Brain pericyte (primary cell): ENCODE measurements around the gene CDC42SE2.
"Not testable (repeated sequence)": the region's sequence is repeated elsewhere in the genome, so short reads cannot be mapped to it uniquely, and the experiment has no call there.

Experiments used
- DNase-seq: peaks from one replicate; pipeline ENCODE4 v3.0.0-alpha.2; 2012; ENCODE audit warnings: low read depth, low spot score

CDC42SE2 gene

DNA sequence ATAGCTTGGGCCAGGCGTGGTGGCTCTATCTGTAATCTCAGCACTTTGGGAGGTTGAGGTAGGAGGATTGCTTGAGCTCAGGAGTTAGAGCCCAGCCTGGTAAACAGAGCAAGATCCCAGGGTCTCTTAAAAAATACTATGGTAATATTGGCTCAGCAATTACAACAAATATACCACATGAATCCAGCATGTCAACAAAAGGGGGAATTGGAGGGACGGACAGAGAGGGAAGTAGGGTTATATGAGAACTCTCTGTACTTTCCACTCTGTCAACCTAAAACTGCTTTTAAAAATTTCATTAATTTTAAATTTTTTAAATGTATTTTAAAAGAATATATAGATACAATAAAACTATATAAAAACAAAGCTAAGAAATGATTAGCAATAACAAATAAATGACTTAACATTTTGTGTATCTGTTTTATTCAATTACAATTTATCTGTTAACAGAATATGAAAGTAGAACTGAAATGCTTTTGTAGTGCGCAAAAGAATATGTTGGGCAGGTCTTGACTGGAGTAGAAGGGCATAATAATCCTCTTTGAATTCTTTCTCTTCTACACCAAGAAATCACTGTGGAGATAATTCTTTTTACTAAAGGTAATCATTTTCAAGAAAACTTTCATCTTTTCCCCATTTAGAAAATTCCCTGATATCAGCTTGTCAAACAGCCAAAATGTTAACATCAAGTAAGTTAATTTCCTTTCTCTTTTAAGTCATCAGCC, 12.9 kb upstream of the CDC42SE2 start:
- DNase-seq: no peak

DNA sequence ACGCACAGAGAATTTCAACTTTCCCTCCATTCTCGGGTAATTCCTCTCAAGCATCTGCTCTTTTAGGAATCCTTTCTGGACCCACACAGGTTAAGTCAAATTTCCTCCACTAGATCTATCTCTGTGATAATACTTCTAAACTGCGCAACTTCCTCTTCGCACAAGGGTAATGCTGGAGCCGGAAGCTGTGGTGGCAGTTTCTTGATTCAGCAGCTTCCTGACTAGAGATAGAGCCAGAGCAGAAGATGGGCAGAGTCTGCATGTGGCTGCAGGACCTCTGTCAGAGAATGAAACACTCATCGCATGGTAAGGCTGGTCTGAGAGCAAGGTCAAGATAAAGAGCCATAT, 11.1 kb upstream of the CDC42SE2 start:
- no peak for DNase-seq

DNA sequence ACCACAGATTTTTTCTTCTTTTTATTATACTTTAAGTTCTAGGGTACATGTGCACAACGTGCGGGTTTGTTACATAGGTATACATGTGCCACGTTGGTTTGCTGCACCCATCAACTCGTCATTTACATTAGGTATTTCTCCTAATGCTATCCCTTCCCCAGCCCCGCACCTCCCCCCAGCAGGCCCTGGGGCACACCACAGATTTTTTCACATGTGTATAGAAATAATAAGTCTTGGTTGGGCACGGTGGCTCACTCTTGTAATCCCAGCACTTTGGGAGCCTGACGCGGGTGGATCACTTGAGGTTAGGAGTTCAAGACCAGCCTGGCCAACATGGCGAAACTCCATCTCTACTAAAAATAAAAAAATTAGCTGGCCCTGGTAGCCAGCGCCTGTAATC, 9.8 kb upstream of the CDC42SE2 start:
- DNase-seq: not testable (repeated sequence)

DNA sequence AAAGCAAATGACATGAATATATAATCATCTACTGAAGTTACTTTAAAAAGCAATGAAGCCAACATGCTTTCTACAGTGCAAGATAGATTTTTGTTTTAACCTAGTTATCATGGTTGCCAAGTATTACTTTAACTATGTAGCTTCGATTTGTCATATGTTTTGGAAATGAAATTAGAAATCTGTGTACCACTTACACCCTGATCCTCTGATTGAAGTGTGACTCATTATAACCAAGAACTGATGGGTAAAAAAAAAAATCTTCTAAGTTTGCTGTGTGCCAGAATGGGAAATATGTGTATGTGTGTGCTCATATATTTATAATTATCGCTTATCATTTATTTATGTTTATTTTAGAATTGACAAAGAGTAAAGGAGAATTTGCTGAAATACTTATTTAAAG, 9.1 kb upstream of the CDC42SE2 start:
- no peak for DNase-seq

DNA sequence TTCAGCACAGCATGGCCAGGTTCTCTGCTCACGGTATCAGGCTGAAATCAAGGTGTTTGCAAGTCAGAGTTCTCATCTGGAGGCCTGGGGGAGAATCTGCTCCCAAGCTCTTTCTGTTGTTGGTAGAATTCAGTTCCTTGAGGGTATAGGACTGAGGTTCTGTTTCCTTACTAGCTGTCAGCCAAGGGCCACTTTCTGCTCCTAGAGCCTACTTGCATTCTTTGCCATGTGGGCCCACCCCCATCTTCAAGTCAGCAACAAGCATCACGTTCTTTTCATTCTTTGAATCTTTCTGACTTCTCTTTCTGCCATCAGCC, 7.4 kb upstream of the CDC42SE2 start:
- DNase-seq: no peak

DNA sequence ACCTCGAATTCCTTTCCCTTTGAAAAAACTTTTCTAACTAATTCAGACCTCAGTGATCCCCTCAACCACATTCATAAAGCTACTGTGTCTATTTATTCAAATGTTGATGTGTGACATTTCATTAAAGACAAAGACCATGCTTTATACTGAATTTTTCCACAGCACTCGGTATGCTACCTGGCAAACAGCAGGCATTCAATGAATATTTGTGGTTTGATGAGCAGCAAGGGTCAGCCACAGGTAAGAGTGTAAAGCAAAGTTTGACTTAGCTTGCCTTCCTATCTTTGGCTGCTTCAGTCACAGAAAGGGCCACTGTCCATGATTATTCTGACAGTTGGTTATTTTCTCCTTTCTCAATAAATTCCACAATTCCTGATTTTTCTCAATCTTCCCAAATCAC, 5.1 kb upstream of the CDC42SE2 start:
- DNase-seq: no peak

DNA sequence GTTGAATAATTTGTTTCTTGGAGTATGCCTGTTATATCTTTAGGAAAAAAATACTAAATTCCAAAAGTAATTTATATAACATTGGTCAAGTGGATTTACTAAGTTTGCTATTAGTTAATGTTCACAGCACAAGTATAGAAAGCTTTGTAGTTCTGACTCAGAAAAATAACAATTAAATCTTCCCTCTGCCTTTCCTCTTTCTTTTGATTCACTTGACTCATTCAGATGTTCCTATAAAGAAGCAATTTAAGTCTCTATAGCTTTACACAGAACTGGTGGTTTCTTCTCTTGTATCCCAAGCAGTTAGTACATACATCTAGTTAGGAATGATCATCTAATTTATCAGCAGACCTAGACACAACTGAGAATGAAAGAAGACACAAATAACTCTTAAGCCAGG, 4.5 kb upstream of the CDC42SE2 start:
- DNase-seq: no peak

DNA sequence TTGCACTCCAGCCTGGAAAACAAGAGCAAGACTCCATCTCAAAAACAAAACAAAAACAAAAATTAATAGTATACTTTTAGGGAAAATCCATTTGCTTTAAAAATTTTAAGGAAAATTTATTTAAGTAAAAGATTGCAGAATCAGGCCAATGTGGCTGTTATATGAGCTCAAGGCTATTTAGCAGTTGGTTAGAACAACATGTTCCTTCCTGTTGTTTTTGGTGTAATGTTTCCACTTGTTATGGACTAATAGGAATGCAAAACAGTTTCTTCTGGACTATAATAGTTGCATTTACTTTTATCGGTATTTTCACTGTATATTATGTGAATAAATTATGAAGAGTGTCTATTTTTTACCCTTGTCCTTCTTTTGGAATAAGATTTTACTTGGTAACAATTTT, 3.0 kb upstream of the CDC42SE2 start:
- no peak for DNase-seq

DNA sequence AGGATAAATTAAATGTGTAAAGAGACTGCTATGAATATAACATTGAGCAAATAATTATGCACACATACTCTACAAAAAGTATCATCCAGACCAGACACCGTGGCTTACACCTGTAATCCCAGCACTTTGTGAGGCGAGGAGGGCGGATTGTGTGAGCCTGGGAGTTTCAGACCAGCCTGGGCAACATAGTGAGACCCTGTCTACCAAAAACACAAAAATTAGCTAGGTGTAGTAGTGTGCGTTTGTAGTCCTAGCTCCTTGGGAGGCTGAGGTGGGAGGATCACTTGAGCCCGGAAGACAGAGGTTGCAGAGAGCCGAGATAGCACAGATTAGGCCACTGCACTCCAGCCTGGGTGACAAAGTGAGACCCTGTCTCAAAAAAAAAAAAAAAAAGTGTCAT, 2.4 kb upstream of the CDC42SE2 start:
- no peak for DNase-seq

DNA sequence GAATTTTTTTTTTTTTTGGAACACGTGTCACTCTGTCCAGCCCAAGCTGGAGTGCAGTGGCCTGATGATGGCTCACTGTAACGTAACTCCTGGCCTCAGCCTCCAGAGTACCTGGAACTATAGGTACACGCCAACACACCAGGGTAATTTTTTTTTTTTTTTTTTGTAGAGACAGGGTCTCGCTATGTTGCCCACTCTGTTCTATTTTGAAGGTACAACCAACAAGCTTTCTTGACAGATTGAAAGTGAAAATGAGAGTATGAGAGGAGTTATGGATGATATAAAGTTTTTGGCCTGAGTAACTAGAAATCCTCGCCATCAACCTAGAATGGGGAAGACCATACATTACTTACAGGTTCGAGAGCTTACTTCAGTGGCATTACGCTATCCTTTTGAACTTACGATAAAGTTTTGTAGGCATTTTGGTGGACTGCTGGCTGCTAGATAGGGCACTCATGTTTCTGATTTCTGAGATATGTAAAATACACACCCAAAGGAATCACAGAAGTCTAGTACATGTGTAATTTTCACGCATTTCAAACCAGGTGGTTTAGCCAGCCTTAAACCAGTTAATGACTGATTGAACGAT, 806 bp upstream of the CDC42SE2 start:
- no peak for DNase-seq

DNA sequence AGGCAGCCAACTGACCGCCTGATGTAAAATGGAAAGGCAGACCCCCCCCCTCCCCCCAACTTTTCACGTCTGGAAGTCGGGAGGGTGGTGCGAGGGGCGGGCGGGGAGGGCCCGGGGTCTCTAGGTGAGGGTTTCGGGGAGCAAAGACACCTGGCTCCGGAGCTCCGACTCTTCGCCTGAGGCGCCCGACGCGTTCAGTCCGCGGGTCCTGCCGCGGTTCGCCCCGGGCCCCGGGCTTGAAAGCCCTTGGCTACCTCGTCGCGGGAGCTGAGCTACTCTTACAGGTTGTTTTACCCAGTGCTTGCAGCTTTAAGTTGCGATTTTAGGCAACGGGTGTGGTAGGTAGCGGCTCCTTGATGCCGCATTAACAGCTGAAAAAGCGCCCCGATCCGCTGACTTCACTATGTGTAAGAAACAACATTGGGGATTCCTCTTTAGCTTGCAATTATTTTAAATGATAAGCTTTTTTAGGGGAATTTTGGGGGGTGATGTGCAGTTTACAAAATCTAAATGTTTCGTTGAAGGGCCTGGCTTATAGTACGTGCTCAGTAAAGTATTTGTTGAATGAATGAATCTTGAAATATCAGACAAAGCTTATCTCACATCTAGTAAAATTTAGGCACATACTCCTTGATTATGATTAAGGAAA, 722 bp downstream of the CDC42SE2 start:
- DNase-seq: no peak

DNA sequence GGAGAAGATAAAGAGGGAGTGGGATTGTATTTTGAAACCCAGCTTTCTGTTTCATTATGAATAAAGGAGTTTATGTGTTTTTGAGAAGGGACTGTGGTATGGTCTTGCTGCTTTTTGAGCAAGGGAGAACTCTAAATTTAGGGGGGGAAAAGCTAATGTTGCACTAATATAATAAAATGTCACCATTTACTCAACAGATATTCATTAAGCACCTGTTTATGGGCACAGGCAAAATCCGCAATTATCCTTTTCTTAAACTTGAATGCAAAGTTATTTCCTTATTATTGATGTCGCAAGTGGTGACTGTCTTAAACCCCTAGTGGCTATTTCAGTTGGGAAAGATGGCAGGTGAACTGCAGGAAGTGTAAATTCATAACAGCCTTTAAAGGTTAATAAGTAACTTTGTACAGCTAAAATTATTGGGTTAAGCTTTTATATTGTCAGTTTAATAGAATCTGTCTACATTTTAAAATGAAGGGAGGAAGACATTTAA, 1.5 kb downstream of the CDC42SE2 start:
- no peak for DNase-seq

DNA sequence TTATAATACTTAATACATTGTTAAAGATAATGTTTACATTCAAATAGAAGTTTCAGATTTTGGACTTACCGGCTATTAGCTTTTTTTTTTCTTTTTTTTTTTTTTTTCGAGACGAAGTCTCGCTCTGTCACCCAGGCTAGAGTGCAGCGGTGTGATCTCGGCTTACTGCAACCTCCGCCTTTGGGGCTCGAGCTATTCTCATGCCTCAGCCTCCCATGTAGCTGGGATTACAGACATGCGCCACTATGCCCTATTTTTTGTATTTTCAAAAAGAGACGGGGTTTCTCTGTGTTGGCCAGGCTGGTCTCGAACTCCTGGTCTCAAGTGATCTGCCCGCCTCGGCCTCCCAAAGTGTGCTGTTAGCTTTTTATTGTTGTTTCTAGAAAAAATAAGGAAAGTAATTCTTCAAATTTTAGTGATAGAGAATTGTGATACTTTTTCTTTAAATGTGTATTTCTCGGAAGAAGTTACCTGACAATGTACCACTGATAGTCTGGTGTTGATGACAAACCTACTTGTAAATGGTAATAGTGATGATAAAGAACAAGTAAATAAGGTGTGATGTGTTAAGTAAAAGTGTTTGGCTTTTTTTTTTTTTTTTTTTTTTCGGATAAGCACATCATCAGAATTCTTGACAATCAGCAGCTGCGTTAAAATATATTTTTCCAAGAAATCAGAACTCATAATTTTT, 2.7 kb downstream of the CDC42SE2 start:
- no peak for DNase-seq

DNA sequence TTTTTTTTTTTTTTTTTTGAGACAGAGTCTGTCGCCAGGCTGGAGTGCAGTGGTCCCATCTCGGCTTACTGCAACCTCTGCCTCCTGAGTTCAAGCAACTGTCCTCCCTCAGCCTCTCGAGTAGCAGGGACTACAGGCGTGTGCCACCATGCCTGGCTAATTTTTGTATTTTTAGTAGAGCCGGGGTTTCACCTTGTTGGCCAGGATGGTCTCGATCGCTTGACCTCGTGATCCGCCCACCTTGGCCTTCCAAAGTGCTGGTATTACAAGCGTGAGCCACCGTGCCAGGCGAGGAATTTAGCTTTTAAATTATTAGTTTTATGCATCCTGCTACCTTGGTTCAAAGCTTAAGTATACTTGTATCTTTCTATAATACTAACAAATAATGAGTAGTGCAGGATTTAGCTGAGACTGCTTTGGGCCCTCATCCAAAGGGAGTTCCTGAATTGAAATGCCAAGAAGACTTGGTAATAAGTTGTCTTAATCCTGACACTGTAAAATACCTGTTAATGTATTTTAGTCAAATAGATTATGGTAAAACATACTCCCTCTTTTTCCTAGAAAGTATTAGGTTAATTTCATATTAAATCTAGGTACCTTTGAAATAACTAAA, 5.0 kb downstream of the CDC42SE2 start:
- no peak for DNase-seq

DNA sequence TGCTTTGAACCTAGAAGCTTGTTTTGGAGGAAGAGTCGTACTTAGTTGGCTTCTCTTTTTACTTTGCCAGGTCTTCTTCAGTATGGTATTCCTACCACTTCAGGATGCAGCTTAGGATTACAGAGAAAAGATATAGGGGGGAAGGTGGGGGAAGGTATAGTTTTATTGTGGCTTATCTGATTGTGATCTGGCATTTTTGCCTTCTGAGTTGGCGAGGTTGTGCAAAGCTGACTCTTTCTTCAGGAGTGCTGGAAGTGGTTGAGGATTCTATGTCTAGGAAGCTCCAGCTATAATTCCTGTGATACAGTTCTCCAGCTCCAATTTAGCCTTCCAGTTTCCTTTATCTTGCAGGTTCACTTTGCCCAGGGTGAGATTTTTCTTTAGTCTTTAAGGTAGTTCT, 7.0 kb downstream of the CDC42SE2 start:
- DNase-seq: no peak

DNA sequence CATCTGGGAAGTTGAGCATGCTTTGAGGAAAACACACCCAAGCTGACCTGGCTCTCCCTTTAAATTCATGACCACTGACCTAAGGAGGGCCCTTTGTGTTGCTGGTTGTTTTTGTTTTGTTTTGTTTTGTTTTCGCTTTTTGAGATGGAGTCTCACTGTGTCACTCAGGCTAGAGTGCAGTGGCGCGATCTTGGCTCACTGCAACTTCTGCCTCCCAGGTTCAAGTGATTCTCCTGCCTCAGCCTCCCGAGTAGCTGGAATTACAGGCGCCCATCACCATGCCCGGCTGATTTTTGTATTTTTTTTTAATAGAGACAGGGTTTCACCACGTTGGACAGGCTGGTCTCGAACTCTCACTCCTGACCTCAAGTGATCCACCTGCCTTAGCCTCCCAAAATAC, 8.0 kb downstream of the CDC42SE2 start:
- DNase-seq: not testable (repeated sequence)

DNA sequence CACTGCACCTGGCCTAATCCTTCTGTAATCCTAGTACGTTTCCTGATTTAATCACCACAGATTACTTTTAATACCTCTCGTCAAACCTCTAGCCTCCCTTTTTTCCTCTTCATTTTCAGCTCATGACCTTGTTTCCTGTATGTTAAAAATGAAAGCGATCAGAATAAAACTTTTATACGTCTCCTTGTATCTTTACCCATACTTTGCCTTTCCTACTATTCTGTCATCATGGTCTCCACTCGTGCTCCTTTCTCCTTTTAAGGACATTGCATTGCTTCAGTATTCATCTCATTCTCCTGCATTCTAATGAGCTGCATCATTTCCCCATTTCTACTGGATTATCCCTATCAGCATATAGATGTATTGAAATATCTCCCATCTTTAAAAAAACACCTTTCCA, 8.5 kb downstream of the CDC42SE2 start:
- no peak for DNase-seq

DNA sequence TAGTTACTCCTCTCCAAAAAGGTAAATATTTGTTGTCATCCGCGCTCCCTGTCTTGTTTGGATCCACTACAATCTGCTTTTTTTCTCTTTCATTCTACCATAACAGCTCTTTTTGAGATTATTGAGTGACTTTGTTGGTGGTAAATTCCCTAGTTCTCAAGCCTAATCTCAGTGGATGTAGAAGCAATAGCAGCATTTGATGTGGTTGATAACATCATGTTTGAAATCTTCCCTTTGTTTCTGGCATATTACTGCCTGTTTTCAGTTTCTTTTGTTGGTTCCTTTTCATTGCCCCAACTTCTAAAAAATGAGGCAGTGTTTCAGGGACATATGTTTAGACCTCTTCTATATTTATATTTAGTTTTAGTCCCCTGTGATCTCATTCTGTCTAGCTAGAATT, 8.9 kb downstream of the CDC42SE2 start:
- DNase-seq: no peak

DNA sequence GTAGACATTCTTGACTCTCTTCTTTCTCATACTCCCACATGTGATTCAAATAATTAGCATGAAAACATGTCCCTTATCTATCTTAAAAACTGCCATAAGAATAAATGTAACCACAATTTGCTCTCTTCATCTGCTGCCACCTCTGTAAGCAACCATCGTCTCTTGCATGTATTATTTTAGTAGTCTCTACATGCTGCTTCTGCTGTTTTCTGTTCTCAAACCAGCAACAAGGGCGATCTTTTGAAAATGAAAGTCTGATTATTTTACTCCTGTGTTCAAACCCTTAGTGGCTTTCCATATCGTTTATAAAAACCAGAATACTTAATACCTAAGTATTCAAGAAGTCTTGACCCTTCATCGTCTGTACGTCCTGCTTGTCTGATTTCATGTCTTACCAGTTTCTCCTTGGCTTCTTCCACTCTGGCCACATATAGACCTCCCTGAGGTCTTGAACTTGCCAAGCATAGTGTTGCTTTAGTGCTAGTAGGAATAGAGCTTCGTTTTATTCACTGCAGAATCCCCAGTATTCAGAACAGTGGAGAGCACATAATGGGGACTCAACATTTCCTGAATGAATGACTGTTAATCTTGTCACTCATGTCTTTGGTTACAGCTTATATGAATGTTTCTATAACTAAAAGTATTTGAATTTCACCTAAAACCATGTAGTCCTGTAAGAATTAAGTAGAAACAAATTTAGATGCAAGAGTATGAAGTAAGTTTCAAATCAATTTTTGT, 10.6 kb downstream of the CDC42SE2 start:
- no peak for DNase-seq

DNA sequence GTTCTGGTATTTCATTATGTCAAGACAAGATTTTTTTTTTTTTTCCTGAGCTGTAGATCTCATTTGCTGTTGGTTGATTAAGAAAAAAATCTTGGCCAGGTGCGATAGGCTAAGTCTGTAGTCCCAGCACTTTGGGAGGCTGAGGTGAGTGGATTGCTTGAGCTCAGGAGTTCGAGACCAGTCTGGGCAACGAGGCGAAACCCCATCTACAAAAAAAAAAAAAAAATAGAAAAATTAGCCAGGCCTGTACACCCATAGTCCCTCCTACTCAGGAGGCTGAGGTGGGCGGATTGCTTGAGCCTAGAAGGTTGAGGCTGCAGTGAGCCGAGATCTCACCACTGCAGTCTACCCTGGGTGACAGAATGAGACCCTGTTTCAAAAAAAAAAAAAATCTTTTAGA, 12.2 kb downstream of the CDC42SE2 start:
- DNase-seq: no peak

DNA sequence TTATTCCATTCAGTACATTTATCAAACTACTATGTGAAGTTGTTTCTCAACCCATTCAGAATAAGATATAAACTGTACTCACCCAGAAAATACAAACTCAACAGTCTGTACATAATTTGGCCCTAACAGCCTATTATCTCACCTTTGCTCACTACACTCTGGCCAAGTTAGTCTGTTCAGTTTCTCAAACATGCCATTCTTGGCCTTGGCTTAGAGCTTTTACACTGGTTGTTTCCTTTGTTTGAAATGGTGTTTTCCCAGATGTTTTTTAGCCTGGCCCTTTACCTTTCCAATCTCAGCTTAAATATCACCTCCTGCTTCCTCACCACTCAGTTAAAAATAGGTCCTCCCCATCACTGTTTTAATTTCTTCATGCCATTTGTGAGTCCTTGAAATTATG, 13.6 kb downstream of the CDC42SE2 start:
- DNase-seq: no peak
